Stimulated activated CD4-positive, alpha-beta T cell treated with anti-CD3 and anti-CD28 coated beads, Interleukin-12 subunit alpha, Interleukin-12 subunit beta, amount 100 ng/mL, for 48 hours (primary cell): ENCODE measurements around the gene MEF2B.
"Not testable (repeated sequence)": the region's sequence is repeated elsewhere in the genome, so short reads cannot be mapped to it uniquely, and the experiment has no call there.

Experiments
- DNase-seq, 3 donors: peaks; one replicate each; pipeline ENCODE4 v3.0.0-alpha.2; 2020; ENCODE audit warnings: low read depth in 2 of 3, low spot score in 1 of 3

MEF2B gene

DNA sequence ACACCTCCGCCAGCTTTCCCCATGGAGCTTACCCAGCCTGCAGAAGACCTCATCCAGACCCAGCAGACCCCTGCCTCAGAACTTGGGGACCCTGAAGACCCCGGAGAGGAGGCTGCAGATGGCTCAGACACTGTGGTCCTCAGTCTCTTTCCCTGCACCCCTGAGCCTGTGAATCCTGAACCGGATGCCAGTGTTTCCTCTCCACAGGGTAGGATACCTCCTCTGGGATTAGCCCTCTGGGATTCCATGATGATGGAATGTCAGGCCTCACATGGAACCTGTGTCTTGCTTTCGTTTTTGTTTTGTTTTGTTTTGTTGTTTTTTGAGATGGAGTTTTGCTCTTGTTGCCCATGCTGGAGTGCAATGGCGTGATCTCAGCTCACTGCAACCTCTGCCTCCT, 23.9 kb upstream of the MEF2B start:
- no peak for DNase-seq

DNA sequence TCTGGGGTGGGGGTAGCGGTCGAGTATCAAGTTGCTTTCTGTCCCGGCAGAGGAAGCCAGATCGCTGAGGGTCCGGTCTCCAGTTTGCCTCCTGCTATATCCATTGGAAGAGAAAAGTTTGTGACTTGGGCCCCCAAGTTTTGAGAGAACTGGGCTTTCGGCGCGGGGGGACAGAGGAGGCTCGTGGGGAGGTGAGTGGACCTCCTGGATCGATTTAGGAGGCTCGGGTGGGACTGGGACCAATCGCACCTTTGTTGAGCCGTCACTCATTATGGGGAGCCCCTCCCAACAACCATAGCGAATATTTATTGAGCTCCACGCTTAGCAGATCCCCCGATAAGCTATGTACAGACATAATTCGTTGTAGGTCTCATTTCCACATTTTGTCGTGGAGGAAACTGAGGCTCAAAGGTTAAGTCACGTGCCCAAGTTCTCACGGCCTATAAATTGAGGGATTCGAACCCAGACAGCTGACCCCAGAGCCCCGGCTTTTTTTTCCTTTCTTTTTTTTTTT, 22.9 kb upstream of the MEF2B start:
- no peak for DNase-seq

DNA sequence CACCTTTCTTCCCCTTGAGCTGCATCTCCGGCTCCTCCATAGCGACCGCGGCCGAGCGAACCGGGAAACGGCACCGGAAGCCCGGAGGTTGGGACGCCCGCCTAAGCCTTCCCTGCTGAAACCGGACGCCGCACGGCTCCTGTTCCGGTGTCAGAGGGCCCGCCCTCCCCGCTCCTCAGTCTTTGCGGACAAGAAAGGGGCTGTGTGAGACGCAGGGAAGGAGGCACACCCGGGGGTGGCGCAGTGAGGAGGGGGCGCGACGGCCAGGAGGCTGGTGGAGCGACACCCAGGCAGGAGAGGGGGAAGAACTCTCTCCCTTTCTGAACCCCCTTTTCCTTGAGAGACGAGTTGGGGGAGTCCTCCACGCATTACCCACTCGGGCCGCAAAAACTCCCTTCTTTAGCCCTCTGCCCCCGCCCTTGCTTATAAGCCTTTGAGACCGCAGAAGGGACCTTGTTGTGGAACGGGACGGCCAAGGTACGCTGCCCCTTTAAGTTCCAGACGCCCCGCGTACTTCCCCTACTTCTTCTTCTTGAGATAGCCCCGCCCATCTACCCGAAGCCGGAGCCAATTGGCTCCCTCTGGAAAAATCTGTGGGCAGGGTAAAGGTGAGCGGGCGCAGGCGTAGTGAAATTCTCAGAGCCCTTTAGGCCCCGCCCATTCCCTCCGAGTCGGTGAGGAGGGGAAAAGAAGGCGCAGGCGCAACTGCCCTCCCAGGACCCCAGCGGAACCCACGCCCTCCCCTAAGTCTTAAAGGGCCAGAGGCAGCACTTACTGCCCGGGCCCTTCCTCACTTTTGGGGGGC, 22.2 kb upstream of the MEF2B start, which contains the start of the genes BORCS8 and RFXANK:
Gene BORCS8 (minus strand): TSS at position 75 of the 805 bp plus-strand sequence. CDS start 35 bp downstream, at position 40.
Gene RFXANK (plus strand): TSS at position 181 of the 805 bp plus-strand sequence. CDS start 1,689 bp downstream, outside the sequence.
- peak; percentile 96 to 98 (median 98) for DNase-seq

DNA sequence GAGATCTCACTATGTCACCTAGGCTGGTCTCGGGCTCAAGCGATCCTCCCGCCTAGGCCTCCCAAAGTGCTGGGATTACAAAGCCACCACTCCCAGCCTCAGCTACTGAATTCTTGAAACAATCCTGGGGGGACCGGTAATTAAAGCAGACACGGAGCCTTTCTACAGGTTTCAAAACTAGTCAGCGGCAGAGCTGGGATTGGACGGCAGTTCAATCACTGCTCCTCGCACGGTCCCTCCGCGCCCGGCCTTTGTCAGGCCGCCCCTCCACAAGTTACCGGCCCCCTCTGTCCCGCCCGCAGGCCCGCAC, 21.7 kb upstream of the MEF2B start:
- no peak for DNase-seq

DNA sequence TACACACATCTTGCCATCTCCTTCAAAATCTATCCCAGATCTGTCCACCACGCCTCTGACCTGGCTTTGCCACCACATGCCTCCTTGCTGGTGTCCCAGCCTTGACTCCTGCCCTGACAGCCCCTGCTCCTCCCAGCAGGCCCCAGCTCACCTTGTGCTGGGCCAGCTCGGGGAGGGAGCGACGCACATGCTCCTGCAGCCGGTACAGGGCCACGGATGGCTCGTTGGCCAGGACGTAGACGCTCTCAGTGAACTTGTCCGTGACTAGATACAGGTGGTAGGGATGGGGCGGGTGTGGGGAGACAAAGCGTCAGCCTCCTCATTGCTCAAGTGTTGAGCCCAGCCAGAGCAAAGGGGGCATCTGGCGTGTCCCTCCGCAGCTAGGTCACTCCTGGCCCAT, 16.7 kb upstream of the MEF2B start:
- no peak for DNase-seq

DNA sequence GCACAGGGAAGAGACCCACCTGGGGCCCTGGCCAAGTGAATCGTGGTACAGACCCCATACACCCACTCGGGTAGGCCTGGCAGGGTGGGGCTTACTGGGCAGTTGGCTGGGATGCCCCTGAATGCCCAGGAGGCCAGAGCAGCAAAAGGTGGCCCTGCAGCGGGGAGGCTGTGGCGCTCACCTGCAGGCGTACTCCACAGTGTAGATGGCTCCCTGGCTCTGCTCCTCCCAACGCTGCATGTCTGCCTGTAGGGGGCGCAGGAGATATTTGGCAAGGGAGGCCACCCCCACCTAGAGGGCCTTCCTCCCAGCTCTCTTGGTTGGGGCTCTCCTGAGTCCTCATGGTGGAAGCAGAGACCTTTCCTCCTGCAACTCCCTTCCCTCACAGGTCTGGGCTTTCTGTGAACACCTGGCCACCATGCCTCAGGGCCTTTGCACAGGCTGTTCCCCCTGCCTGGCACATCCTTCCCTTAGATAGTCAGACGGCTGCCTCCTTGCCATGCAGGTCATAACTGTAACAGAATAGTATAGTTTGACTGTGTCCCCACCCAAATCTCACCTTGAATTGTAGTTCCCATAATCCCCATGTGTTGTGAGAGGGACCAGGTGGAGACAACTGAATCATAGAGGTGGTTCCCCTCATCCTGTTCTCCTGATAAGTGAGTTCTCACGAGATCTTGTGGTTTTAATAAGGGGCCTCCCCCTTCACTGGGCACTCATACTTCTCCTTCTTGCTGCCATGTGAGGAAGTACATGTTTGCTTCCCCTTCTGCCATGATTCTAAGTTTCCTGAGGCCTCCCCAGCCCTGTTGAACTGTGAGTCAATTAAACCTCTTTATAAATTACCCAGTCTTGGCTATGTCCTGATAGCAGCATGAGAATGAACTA, 16.0 kb upstream of the MEF2B start:
- DNase-seq: peak; percentile 21 to 70 (median 51)

DNA sequence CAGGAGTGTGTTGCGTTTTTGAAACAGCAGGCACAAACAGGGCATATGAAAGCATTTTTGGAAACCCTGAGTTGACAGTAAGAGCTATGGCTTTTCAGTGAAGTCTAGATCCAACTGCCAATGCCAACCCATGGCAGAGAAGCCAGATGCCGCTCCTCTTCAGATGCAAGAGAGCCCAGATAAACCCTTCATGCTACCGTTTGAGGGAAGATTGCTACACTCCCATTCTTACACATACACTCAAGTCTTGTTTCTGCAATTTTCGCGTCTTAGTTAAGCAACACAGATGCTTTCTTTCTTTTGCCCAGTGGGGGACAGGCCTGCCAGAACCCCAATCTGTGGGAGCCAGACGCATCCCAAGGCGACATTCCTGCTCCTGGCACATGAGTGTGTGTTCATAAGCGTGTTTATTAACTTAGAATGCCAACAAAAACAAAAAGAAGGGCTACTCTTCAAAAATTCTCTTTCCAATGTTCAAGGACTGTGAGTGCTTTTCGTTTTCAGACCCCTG, 11.5 kb upstream of the MEF2B start:
- DNase-seq: no peak

DNA sequence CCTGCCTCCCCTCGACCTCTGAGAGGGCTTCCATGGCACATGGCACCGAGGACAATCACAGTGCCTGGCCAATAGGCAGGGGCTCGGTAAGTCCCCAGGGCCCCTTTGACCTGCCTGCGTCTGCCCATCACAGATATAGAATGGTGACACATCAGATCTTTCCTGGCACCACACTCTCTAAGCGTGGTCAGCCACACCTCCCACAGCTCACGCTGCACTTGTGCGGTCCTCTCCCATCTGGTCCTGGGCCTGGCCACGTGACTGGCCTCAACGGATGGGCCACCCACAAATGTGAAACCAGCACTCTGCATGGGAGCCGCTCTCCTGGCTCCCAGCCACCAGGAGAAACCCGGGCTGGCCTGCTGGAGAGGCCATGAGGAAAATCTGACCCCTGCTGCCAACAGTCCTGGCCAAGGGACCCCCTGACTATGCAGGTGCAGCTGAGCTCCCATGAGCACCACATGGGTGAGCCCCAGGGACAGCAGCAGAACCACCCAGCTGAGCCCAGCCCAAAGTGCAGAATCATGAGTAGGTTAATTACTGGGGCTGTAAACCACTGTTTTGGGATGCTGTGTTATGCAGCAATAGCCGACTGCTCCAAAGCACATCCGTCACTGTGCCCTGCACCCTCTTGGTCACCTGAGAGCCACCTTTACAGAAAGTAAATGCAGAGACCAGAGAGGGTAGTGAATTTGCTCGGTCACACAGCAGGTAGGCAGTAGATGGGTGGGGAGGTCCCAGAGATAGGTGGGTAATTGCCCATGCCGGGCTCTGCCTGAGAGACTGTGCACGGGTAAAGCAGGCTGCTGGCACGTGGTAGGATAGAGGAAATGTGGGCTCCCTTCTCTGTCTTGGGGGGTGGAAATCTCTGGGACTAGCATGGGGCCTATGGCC, 9.7 kb upstream of the MEF2B start:
- DNase-seq: no peak

DNA sequence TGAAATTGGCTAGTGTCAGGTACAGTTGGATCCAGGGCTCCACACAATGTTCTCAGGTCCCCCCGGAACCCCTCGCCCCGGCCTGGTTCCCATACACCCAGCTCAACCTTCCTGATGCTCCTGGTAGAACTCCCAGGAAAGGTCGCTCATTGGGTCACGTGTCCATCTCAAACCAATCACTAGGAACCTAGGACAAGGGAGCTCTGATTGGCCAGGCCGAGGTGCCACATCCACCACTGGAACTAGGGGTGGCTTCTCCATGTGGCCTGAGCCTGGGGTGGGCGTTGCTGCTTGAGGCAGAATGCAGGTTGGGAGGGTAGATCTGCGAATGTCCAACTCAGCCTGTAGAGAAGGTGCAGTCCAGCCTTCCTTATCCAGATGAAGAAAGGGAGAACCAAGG, 6.9 kb upstream of the MEF2B start:
- DNase-seq: no peak

DNA sequence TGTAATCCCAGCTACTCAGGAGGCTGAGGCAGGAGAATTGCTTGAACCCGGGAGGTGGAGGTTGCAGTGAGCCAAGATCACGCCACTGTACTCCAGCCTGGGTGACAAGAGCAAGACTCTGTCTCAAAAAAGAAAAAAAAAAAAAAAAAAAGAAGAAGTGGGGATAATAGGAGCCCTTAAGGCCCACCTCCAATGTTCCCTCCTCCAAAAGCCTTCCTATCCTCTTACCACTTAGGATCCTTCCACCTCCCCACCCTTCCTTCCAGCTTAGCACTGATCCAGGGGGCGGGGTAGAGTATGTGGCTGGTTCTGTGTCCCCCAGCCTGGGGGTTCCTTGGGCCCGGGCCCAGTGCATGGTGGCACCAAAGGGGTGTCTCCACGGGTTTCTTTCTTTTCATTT, 3.2 kb upstream of the MEF2B start:
- DNase-seq: not testable (repeated sequence)

DNA sequence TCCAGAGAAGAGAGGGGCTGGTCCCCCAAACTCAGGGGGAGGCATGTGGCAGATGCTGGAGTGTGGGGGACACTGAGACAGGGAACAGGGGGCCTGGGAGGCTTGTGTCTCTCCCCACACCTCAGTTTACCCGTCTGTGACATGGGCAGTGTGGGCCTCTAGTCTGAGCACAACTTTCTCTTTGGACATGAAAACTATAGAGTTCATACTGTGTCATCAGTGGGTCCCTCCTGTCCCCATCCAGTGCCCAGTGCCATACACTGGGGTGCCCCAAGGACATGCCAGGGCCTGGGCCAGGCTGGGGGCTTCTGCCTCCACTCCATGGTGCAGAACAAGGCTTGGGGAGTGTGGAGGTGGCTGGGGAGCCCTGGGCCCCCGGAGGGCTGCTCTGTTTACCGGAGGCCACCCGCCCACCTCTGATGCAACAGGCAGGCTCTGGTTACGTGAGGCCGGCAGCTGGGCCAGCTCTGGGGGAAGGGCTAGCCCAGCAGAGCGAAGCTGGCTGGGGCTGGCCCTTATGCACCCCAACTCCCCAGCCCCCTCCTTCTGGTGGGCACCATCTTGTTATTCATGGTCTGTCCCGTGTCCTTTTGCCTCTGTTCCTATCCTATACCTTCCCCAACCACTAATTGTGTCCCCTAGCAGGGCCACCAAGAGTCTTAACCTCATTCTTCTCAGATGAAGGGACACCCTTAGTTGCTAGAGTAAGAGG, 1.9 kb upstream of the MEF2B start:
- DNase-seq: no peak

DNA sequence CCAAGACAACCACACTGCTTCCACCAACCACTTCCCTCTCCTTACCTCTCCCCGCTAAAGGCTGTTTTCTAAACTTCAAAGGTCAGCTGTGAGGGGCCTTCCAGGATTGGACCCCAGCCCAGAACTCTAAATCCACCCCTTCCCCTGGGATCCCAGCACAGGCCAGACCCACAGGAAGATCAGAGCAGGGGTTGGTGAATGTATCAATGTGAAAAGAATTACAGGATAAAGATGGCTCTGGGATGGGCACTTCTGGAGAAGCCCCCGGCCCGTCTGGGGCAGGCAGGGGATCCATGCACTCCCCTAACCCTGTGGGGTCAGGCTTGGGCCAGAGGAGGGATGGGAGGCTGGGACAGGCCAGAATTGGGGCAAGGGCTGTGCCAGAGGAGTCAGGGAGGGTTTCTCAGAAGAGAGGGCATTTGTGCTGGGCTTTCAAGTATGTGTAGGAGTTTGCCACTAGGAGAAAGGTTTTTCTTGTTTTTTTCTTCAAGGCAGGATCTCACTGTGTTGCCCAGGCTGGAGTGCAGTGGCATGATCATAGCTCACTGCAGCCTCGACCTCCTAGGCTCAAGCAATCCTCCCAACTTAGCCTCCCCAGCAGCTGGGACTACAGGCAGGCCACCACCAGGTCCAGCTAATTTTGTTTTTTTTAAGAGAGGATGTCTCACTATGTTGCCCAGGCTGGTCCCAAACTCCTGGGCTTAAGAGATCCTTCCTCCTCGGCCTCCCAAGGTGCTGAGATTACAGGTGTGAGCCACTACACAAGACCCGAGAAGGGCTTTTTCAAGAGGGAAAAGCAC, 1.0 kb upstream of the MEF2B start:
- no peak for DNase-seq

DNA sequence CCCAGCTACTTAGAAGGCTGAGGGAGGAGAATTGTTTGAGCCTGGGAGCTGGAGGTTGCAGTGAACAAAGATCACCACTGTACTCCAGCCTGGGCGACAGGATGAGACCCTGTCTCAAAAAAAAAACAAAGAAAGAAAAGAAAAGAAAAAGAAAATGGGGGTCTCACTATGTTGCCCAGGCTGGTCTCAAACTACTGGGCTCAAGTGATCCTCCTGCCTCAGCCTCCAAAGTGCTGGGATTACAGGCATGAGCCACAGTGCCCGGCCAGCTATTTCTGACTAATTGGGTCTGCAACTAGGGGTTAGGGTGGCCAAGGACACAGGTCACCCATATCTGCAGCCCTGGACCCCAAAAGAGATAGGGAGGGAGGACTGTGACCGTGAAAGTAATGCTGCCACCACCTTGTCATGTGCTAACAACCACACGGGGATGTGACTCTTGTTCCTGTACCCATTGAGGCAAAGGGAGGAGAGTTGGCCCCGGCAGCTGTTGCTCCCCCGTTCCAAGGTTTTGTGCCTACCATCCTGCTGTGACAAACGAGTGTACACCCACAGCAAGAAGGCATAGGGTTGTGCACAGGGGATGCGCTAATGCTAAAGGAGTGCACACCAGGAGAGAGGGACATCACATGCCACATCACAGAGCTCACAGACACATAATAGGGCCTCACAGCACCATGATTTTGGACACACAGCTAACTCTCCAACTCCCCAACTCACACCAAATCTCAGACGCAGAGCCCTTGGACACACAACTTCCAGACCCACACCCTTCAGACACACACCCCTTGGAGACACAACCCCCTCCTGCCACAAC, 619 bp downstream of the MEF2B start:
- no peak for DNase-seq

DNA sequence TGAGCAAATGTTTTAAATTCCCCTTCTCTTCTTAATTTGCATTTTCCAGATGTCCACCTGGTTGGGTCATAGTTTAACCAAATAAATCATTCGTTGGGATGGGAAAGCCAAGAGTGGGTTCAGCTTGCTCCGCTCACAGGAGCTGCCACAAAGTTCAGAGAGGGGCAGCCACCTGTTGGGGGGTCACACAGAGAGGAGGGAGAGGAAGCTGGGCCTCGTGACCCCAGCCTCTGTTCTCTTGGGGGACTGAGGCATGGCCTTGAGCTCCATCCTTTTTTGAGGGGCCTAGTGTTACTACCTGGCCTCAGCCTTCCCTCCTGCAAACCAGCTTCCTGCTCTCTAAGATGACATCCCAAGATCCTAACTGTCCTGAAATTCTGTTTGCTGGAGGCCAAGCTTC, 2.5 kb downstream of the MEF2B start:
- no peak for DNase-seq

DNA sequence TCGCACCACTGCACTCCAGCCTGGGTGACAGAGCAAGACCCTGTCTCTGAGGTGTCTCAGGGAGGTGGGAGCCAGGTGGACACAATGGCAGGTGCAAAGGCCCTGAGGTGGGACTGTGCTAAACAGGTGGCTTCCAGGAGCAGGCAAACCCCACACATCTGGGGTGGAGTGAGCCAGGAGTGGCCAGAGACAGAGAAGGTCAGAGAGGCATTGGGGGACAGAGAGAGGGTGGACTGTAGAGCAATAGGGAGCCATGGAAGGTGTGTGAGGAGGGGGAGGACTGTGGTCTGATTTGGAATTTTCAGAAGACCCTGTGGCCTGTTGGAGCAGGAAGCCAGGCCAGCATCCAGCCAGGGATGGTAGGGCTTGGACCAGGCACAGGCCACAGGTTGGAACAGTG, 4.7 kb downstream of the MEF2B start:
- no peak for DNase-seq

DNA sequence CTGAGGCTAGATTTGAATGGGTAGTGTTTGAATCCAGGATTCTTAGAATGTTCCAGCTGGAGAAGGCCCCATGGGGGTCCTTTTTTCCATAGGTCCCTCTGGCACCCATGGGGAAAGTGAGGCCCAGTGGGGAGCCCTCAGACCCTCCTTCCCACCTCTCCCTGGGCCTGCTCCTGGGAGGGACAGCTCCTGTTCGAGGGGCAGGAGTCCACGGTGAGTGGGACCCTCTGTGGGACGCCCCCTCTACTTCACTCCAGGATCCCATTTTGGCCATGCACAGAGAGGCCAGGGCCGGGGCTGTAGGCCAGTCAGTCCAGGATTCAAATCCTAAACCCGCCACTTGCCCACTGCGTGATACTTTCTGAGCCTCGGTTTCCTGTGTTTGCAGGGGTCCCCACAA, 7.6 kb downstream of the MEF2B start:
- DNase-seq: no peak

DNA sequence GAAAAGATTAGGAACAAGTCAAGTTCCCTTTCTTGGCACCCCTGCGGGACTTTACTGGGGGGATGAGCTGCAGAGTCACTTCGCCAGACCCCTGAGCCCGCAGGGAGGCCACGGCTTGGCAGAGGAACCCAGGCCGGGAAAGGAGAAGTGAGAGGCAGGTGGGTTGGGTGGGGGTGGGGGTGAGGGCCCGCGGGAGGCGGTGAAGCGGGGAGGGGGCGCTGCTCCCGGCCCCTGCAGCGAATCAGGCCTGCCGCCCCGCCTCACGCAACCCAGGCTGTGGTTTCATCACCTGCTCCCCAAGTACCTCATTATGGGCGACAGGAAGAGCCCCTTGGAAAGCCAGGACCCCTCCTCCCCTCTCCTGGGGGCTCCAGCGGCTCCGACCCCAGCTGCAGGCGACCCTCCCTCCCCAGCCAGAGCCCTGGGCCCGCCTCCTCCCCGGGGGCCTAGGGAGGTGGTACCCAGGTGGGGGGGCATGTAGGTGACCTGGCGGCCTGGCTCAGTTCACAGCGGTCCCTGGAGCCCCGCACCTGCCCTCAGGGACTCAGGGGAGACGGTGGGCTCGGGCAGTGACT, 9.5 kb downstream of the MEF2B start:
- no peak for DNase-seq

DNA sequence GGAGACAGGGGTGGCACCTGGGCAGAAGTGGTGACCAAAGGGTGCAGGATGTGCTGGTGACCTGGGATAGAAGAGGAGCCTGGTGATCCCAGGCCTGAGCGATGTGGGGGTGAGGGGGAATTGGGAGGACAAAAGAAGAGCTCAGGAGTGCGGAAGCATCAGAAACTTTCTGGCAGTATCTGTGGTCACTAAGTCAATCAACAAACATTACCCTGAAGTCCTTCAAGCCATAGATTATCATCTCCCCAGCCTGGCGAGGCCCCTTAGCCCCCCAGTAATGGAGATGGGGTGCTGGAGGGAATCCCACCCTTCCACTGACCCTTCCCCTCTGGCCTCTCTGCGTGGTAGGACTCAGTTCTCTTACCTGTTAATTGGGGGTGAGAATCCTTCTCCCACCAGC, 10.5 kb downstream of the MEF2B start:
- no peak for DNase-seq
